Globus pallidus (tissue), 1 donor: ENCODE results near the gene XYLB.

Source experiments
- DNase-seq: peaks from one replicate; pipeline ENCODE4 v3.0.0-alpha.2; 2015; ENCODE audit warnings: low spot score

XYLB gene

GRCh38 chr3:38454884-38455638 is 108.5 kb downstream of the XYLB start:
- peak; percentile 40 for DNase-seq

DNA sequence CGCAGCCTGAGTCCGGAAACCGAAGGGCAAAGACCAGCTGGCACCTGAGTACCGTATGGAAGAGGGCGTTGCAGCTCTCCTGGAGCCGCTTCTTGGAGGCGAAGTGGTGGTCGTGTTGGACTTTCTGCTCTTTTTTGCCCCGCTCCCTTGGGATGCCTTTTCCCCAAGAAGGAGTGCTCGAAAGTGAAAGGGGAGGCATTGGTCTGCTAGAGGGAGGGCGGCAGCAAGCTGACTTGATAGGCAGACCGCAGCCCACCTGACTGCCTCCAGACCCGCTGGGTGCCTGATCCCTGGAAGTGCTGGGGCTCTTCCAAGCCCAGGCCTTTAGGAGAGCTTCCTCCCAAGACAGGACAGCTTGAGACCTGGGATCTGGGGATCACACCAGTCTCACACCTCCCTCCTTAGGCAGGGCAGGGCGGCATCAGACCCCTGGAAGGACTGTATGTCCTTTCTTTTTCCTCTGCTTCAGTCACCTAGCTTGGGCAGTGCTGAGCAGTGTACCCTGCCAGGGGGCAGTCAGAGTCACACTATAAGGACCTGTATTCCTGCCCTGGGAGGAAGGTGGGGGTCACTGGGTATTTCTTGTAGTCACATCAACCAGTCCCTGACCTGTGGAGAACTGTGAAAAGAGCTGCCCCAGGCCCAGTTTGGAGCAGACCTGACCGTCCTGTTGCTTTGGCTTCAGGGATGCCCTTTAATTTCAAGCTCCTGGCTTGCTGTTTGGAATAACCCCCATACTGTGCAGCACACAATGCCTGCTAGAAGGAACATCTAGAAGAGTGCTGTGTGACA is 109.2 kb downstream of the XYLB start:
- DNase-seq: no peak

- no peak for DNase-seq
These were observed 110.8 kb downstream of the XYLB start for GRCh38 chr3:38457111-38458003.

DNA sequence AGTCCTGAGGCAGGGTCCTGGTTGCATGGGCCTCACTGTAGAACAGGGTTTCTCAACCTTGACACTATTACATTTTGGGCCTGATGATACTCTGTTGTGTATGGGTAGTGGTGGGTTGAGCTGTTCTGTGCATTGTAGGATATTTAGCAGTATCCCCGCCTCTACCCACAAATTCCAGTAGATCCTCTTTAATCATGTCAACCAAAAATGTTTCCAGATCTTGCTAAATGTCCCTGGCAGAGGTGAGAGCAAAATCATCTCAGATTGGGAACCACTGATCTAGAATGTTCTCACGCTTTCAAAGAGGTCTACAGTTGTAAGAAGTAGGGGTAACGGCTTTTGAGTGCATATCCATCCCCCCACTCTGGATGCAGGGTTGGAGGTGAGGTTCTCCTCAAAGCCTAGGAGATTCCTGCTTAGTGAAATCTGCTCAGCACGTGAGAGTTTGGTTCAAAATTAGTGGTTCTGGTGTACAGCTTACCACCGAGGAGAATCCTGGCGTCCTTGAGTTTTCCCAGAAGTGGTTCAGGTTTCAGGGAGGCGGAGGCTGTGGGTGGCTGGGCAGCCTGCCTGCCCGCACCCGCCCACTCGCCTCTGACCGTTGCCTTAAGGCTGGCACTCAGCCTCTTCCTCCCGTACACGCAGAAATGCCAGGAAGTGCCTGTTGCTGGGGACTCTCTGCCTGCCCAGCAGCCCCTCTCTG is 112.4 kb downstream of the XYLB start:
- DNase-seq: no peak

DNA sequence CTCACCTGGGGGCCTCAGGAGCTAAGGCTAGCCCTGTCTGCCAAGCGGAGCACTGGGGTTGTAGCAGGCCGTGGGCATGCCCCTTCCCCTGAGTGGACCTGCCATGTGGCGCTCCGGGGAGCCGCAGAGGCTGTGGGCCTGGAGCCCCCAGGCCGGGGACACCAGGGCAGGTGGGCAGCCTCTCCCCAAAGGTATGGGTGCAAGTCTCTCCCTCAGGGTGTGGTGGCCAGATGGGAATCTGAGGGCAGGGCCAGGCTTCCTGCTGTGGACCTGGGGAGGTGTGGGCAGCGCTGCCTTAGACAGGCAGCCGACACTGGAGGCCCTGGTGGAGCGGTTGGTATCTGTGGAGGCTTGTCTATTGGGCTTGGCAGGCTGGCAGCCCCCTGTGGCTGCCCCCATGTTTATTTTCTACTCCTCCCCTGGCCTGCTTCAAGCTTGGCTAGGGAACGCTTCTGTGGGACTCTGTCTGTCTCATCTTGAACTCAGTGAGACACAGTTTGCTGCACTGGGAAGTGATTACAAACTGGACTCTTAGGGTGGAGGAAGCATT is 113.0 kb downstream of the XYLB start:
- DNase-seq: no peak

DNA sequence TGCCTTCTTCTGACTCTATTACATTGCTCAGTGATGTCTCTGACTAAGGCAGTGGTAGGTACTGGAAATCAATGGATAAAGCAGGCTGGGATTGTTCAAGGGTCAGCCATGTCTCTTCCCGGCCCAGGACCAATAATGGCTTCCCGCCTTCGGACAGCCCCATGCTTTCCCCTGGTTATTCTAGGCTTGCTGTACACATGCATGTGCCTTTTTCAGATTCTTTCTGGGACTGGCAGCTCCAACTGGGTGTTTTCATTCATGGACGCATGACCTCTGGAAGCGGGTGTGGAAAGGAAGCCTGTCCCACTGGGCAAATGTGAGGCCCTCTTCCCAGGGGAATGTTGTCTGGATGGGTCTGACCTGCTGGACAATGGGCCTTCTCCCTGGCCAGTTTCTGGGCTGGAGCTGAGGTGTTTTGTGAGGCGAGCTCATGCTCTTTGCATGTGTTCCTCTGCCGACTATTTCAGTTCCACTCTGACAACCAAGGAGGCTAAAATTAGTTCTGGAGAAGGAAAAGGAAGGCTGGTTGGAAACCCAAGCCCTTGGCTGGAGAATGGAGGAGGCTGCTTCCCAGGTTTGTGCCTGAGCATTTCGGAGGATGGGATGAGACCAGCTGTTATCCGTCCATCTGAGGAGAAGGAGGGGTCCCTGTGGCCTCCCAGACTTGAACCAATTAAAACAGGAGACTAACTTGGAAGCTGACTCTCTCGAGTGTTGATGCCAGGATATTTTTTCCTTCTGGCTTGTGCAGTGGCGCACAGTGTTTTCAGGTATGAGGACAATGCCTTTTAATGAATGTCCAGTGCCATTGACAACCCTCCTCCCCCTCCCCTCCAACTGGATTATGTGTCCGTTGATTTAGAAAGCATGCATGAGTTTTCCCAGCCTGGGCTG is 114.0 kb downstream of the XYLB start:
- DNase-seq: no peak
